ENCODE measurements around the gene PADI1. TPM values are rescaled to one million over a fixed set of nuclear protein-coding genes. Genes with fewer than 3 reads are reported as not detected.

The PADI1 gene
- polyA plus RNA-seq, 1 donor: not detected

DNA sequence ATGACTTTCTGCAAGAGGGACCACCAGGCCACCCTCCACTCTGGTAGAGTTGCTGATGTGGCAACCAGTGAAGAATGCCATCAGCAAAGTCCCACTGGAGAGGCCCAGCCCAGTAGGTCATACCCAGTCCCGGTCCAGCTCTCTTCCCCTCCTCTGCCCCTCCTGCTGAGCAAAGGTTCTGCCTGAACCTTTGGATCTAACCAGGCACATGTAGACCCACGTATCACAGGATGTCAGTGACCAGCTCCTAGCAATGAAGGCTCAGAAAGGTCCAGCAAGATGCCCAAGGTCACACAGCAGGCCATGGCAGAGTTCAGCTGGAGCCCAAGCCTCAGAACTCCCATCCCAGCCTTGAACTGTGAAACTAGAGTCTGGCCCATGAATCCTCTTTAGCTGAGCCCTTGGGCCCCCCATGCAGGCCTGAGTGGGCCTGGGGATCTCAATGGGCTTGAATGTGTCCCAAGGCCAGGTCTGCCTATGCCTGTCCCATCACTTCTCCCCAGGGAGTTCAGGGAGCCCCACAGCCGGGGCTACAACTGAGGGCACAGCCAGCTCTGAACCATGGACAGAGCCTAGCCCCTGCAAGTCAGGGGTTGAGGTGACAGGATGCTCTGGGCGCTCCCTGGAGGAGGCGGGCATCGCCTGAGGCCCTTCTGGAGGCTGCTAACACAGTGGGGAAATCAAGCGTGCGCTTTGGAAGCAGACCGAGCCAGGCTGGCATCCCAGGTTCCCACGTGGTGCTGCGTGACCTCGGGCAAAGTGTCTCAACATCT lies 21.4 kb upstream of the PADI1 start:
- no peaks in the 10 kb centered on the region for H3K36me3 ChIP-seq (ENCODE audit: control insufficient read depth, insufficient read depth, low read length)
- H3K4me3 ChIP-seq (ENCODE audit: low read length): no peak overlapping the region
- no peaks in the 10 kb centered on the region for H3K9me3 ChIP-seq (ENCODE audit: control insufficient read depth, low read depth, low read length)
- no peak overlapping the region for H3K27ac ChIP-seq (ENCODE audit: low read length)
- WGBS (ENCODE audit: insufficient coverage, low lambda C conversion rate): no CpG with 5 or more reads among the region's 12 CpGs
- H3K27me3 ChIP-seq (ENCODE audit: control insufficient read depth, insufficient read depth, low read length): peaks cover 5% of the 10 kb centered on the region
- H3K4me1 ChIP-seq (ENCODE audit: control insufficient read depth, insufficient read depth, low read length): no peaks in the 10 kb centered on the region
- DNase-seq: no peak

DNA sequence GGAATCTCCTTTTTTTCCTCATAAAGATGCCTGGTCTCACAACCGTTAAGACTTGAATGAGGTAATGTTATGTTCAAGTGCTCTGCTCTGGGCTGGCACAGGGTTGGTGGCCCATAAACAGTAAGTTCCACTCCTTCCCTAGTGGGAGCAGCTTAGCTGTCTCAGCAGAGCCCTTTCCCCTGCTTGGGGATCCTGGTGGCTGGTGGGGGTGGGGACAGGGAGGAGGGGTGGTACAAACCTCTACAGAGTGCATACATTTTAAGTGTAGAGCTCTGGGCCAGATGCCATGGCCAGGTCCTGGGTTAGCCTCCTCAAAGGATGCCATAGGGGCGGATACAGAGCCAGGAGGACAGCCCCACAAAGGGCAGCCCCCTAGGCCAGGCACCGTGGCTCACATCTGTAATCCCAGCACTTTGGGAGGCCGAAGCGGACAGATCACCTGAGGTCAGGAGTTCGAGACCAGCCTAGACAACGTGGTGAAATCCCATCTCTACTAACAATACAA lies 20.7 kb upstream of the PADI1 start:
- WGBS (ENCODE audit: insufficient coverage, low lambda C conversion rate): no CpG with 5 or more reads among the region's 7 CpGs
- no peaks in the 10 kb centered on the region for H3K36me3 ChIP-seq (ENCODE audit: control insufficient read depth, insufficient read depth, low read length)
- H3K4me1 ChIP-seq (ENCODE audit: control insufficient read depth, insufficient read depth, low read length): no peaks in the 10 kb centered on the region
- H3K27me3 ChIP-seq (ENCODE audit: control insufficient read depth, insufficient read depth, low read length): peaks cover 5% of the 10 kb centered on the region
- H3K4me3 ChIP-seq (ENCODE audit: low read length): no peak overlapping the region
- H3K9me3 ChIP-seq (ENCODE audit: control insufficient read depth, low read depth, low read length): no peaks in the 10 kb centered on the region
- no peak for DNase-seq
- no peak overlapping the region for H3K27ac ChIP-seq (ENCODE audit: low read length)

DNA sequence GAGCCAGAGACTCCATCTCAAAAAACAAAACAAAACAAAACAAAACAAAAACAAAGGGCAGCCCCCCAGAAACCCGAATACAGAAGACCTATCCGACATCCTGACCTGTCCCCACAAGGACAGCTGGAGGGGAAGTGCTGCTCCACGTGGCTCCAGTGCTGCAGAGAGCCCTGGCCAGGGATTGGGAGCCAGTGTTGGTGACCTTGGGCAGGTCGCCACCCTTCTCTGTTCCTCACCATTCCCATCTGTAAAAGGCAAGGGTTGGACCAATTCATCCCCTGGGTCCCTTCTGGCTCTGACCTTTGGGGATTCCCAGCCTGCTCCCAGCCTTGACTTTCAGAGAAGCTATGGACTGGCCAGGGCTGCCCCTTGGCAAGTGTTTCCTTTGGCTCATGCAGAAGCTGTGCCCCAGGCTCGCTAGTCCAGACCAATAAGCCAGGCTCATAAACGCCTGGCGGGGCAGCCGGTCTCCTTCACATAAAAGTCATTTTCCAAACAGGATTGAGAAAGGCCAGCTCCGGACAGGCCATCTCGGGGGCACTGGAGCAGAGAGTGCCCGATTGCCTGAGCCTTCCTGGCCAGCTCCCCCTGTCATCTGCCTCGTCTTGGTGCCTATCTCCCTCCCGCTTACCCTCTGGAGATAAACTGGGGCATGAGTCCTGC lies 20.0 kb upstream of the PADI1 start:
- no peaks in the 10 kb centered on the region for H3K36me3 ChIP-seq (ENCODE audit: control insufficient read depth, insufficient read depth, low read length)
- no peaks in the 10 kb centered on the region for H3K9me3 ChIP-seq (ENCODE audit: control insufficient read depth, low read depth, low read length)
- WGBS (ENCODE audit: insufficient coverage, low lambda C conversion rate): 100% methylated on average over 1 of the region's 13 CpGs
- DNase-seq: no peak
- H3K27me3 ChIP-seq (ENCODE audit: control insufficient read depth, insufficient read depth, low read length): peaks cover 5% of the 10 kb centered on the region
- H3K27ac ChIP-seq (ENCODE audit: low read length): no peak overlapping the region
- H3K4me1 ChIP-seq (ENCODE audit: control insufficient read depth, insufficient read depth, low read length): no peaks in the 10 kb centered on the region
- no peak overlapping the region for H3K4me3 ChIP-seq (ENCODE audit: low read length)

DNA sequence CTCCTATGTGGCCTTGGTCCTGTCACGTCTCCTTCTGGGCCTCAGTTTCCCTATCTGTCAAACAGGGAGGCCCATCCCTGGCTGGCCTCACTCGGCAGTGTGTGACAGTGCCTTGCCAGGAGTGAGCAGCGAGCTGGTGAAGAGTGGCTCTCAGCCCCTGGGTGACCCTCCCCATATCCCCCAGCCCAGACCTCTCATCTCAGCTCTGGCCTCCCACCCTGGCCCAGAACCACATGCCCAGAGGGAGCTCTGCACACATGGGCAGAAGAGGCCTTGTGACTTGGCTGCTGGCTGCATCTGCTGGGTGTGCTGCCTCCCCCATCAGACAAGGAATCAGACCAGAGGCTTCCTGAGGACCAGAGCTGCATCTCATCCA lies 19.5 kb upstream of the PADI1 start:
- no CpG with 5 or more reads among the region's 3 CpGs for WGBS (ENCODE audit: insufficient coverage, low lambda C conversion rate)

DNA sequence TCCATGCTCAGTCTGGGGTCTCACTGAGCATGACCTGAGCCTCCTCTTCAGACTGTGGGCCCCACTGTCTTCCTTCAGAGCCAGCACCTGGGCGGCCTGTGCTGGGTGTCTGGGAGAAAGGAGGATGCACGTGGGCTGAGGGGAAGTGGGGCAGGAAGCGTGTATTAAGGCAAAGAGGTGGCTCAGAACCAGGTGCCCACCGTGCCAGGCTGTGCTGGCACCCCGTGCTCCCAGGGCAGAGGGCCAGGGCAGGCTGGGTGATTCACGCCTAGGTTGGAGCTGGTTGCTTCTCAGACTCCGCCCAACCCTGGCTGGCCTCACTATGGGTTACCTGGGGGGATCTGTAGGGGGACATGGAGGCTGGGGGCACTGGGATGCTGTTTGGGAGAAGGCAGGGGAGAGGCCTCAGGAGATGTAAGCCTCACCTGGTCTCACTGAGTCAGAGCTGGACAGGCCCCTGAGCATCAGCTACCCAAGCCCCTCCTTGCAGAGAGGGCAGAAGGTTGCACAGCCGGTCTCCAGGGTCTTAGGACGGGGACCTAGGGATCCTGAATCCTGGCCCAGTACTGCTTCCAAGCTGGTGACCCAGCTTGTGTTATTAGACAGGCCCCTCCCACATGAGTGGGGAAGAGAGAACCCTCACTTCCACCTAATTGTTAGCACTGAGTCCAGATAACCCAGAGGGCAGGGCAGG lies 18.6 kb upstream of the PADI1 start:
- H3K4me3 ChIP-seq (ENCODE audit: low read length): no peak overlapping the region
- H3K27ac ChIP-seq (ENCODE audit: low read length): no peak overlapping the region
- H3K4me1 ChIP-seq (ENCODE audit: control insufficient read depth, insufficient read depth, low read length): no peaks in the 10 kb centered on the region
- no peaks in the 10 kb centered on the region for H3K9me3 ChIP-seq (ENCODE audit: control insufficient read depth, low read depth, low read length)
- H3K27me3 ChIP-seq (ENCODE audit: control insufficient read depth, insufficient read depth, low read length): peaks cover 5% of the 10 kb centered on the region
- no peaks in the 10 kb centered on the region for H3K36me3 ChIP-seq (ENCODE audit: control insufficient read depth, insufficient read depth, low read length)
- WGBS (ENCODE audit: insufficient coverage, low lambda C conversion rate): no CpG with 5 or more reads among the region's 9 CpGs
- no peak for DNase-seq

More for the DNA sequence above, 19.5 kb upstream of the PADI1 start:
- peaks cover 5% of the 10 kb centered on the region for H3K27me3 ChIP-seq (ENCODE audit: control insufficient read depth, insufficient read depth, low read length)
- DNase-seq: no peak
- no peaks in the 10 kb centered on the region for H3K36me3 ChIP-seq (ENCODE audit: control insufficient read depth, insufficient read depth, low read length)
- H3K27ac ChIP-seq (ENCODE audit: low read length): no peak overlapping the region
- H3K9me3 ChIP-seq (ENCODE audit: control insufficient read depth, low read depth, low read length): no peaks in the 10 kb centered on the region
- H3K4me1 ChIP-seq (ENCODE audit: control insufficient read depth, insufficient read depth, low read length): no peaks in the 10 kb centered on the region
- no peak overlapping the region for H3K4me3 ChIP-seq (ENCODE audit: low read length)

DNA sequence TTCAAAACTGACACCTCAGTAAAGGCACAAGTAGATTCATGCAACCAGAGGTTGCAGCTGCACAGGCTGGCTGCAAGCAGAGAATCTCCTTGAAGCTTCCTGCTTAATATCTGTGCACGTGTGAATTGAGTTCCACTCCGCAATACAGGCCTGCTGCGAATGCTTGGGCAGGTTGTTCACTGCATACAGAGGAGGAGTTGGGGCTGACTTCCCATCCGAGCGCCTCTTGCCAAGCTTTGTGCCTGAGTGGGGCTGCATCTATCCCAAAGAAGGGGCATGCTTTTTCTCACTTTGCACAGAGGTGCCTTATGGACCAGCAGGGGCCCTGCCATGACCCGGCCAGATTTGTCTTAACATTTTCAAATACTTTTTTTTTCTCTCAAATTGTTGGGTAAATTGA lies 17.9 kb upstream of the PADI1 start:
- no peaks in the 10 kb centered on the region for H3K36me3 ChIP-seq (ENCODE audit: control insufficient read depth, insufficient read depth, low read length)
- no CpG with 5 or more reads among the region's 6 CpGs for WGBS (ENCODE audit: insufficient coverage, low lambda C conversion rate)
- no peak overlapping the region for H3K27ac ChIP-seq (ENCODE audit: low read length)
- H3K4me1 ChIP-seq (ENCODE audit: control insufficient read depth, insufficient read depth, low read length): no peaks in the 10 kb centered on the region
- H3K4me3 ChIP-seq (ENCODE audit: low read length): no peak overlapping the region
- no peak for DNase-seq
- peaks cover under 1% of the 10 kb centered on the region for H3K27me3 ChIP-seq (ENCODE audit: control insufficient read depth, insufficient read depth, low read length)
- no peaks in the 10 kb centered on the region for H3K9me3 ChIP-seq (ENCODE audit: control insufficient read depth, low read depth, low read length)

DNA sequence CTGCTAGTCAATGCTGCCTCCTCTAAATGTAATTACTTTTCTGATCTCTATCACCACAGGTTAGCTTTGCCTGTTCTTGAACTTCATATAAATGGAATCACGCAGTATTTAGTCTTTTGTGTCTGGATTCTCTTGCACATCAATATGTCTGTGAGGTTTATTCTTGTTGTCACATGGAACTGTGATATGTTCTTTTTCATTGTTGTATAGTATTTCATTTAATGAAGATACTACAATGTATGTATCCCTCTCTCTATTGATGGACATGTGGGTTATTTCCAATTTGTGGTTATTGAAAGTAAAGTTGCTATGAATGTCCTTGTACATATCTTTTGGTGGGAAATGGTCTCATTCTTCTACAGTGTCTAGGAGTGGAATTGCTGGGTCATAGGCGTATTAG lies 16.7 kb upstream of the PADI1 start:
- Histone ChIP-seq H3K4me1 (ENCODE audit: control insufficient read depth, insufficient read depth, low read length) (no peaks in the 10 kb centered on the region), H3K4me3 (ENCODE audit: low read length) (no peak overlapping the region), H3K36me3 (ENCODE audit: control insufficient read depth, insufficient read depth, low read length) (no peaks in the 10 kb centered on the region), H3K9me3 (ENCODE audit: control insufficient read depth, low read depth, low read length) (no peaks in the 10 kb centered on the region), H3K27ac (ENCODE audit: low read length) (no peak overlapping the region), H3K27me3 (ENCODE audit: control insufficient read depth, insufficient read depth, low read length) (no peaks in the 10 kb centered on the region)
- WGBS (ENCODE audit: insufficient coverage, low lambda C conversion rate): 100% methylated on average over 1 of the region's 2 CpGs
- no peak for DNase-seq

DNA sequence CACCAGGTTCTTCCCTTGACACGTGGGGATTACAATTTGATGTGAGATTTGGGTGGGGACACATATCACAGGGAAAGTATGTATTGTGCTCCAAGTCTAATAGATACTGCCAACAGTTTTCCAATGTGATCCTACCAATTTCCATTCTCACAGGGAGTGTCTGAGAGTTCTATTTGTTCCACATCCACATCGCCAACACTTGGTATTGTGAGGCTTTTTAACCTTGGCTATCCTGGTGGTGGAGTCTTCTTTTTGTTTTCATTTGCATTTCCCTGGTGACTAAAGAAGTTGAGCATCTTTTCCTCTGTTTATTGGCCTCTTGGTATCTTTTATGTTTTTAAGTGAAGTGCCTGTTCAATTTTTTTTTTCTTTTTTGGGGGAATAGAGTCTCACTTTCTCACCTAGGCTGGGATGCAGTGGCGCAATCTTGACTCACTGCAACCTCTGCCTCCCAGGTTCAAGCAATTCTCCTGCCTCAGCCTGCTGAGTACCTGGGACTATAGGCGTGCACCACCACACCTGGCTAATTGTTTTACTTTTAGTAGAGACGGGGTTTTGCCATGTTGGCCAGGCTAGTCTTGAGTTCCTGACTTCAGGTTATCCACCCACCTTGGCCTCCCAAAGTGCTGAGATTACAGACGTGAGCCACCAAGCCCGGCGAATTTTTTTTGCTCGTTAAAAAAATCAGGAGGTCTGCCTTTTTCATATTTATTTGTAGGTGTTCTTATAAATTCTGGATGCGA lies 15.9 kb upstream of the PADI1 start:
- Histone ChIP-seq H3K36me3 (ENCODE audit: control insufficient read depth, insufficient read depth, low read length) (no peaks in the 10 kb centered on the region), H3K4me1 (ENCODE audit: control insufficient read depth, insufficient read depth, low read length) (no peaks in the 10 kb centered on the region), H3K27me3 (ENCODE audit: control insufficient read depth, insufficient read depth, low read length) (no peaks in the 10 kb centered on the region), H3K9me3 (ENCODE audit: control insufficient read depth, low read depth, low read length) (no peaks in the 10 kb centered on the region), H3K27ac (ENCODE audit: low read length) (no peak overlapping the region), H3K4me3 (ENCODE audit: low read length) (no peak overlapping the region)
- 94% methylated on average over 6 of the region's 10 CpGs for WGBS (ENCODE audit: insufficient coverage, low lambda C conversion rate)
- DNase-seq: no peak

DNA sequence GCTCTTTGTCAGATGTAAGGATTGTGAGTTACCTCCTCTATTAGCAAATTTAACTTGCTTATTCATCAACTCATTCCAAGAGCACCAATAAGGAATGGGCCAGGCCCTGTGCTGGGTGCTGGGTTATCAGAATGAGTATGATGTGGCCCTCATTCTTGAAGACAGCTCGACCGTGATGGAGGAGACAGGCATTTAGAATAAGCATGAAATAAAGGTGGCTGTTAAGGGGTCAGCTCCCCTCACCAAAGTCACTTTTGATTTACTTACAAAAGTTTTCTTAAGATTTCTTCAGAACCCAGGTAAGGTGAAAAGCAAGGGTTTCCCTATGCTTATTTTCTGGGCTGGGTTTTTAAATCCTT lies 15.3 kb upstream of the PADI1 start:
- Histone ChIP-seq H3K4me1 (ENCODE audit: control insufficient read depth, insufficient read depth, low read length) (no peaks in the 10 kb centered on the region), H3K9me3 (ENCODE audit: control insufficient read depth, low read depth, low read length) (no peaks in the 10 kb centered on the region), H3K27ac (ENCODE audit: low read length) (no peak overlapping the region), H3K36me3 (ENCODE audit: control insufficient read depth, insufficient read depth, low read length) (no peaks in the 10 kb centered on the region), H3K4me3 (ENCODE audit: low read length) (no peak overlapping the region), H3K27me3 (ENCODE audit: control insufficient read depth, insufficient read depth, low read length) (no peaks in the 10 kb centered on the region)
- DNase-seq: no peak
- no CpG with 5 or more reads among the region's 2 CpGs for WGBS (ENCODE audit: insufficient coverage, low lambda C conversion rate)
